Amniotic stem cell (primary cell): ENCODE data around the gene BRIP1.

ENCODE experiments used
- DNase-seq: peaks from one replicate; lab custom pipeline; 2025; lab: John Stamatoyannopoulos, UW

Gene BRIP1

GRCh38 chr17:61757168-61757567 is 106.2 kb downstream of the BRIP1 start:
- DNase-seq, result no peak

DNA sequence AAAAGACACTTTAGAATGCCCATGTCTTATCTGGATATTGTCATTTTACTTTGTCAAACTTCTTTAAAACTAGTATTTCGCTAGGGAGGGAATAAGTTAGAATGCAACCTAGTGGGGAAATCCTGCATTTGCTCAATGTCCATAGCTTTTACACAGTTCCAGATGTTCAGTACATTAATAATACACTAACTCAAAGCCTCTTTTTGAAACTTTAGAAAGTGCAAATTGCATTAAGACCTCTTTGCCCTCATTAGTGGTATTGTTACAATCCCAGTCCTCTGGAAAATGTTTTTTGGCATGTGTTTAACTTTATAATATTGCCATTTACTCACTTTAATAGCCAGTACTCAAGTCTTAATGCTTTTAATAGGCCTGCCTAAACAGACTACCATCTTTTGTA is 106.8 kb downstream of the BRIP1 start:
- DNase-seq, result no peak

DNA sequence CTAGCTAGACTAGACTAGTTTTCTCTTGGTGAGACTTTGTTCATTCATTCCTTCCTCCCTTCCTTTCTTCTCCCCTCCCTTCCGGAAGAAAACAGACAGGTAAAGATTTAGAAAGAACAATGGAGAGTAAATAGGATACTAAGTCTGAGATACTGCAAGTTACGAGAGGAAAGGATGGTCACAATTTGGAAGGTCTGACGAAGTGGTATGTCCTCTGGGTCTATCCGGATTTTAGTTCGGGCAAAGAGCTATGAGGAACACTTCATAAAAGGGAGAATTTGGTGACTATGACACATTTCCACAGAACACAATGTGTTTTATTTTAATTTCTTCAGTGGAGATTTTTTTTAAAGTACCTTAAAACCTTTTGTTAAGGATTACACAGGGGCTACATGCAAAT is 107.7 kb downstream of the BRIP1 start:
- no peak for DNase-seq

GRCh38 chr17:61755078-61755477 is 108.2 kb downstream of the BRIP1 start:
- no peak for DNase-seq

DNA sequence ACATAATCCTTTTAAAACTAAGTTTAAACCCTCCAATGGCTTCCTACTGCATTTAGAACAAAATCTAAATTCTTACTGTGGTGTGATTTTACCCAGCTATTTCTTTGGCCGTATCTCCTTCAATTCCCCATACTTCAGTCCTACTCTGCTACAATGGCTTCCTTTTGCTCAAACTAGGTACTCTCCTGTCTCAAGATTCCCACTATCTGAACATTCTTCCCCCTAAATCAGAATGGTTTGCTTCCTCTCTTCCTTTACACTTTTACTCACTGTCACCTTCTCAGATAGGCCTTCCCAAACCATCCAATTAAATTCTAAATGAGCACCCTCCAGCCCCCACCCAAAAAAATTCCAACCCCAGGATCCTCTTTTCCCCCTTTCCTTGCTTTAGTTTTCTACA is 109.2 kb downstream of the BRIP1 start:
- no peak for DNase-seq

DNA sequence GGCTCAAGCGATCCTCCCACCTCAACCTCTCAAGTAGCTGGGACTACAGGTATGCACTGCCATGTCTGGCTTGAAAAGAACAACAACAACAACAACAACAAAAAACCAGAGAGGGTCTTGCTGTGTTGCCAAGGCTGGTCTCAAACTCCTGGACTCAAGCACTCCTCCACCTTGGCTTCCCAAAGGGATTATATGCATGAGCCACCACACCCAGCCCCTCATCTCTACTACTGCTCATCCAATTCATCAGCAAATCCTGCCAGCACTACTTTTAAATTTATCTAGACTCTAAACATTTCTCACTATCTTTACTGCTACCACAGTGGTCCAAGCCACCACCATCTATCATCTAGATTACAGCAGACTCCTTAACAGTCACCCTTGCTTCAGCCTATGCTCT is 109.6 kb downstream of the BRIP1 start:
- no peak for DNase-seq

GRCh38 chr17:61750656-61751055 is 112.7 kb downstream of the BRIP1 start:
- DNase-seq, result no peak

DNA sequence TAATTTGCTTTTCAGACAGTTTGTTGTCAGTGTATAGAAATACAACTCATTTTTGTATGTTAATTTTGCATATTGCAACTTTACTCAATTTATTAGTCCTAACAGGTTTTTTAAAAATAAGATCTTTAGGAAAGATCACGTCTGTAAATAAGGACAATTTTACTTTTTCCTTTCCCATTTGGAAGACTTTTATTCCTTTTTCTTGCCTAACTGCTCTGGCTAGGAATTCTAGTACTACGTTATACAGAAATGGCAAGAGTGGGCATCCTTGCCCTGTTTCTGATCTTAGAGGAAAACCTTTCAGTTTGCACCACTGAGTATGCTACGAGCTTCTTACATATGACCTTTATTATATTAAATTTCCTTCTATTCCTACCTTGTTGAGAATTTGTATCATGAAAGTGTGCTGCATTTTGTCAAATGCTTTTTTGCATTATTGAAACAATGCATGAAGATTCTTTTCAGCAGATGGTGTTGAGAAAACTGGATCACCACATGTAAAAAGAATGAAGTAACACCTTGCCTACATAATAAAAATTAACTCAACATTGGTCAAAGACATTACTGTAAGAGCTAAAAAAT is 113.4 kb downstream of the BRIP1 start:
- no peak for DNase-seq

GRCh38 chr17:61746248-61746985 is 116.9 kb downstream of the BRIP1 start:
- DNase-seq, result no peak

DNA sequence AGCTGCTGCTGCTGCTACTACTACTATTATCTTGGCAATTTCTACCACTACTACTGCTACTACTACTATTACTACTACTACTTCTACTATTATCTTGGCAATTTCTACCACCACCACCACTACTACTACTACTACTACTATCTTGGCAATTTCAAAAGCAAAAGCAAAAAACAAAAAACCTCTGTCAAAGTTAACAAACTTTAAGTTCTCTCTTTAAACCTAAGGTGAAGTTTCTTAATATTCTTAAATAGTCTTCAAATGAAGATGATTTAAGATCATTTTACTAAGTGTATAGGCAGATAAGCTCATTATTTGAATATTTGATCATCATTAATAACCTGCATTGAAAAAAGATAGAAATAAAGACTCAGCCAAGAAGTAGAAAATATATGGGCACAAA is 118.5 kb downstream of the BRIP1 start:
- no peak for DNase-seq

- DNase-seq, result no peak
Measured at GRCh38 chr17:61744252-61744651, 119.1 kb downstream of the BRIP1 start.

DNA sequence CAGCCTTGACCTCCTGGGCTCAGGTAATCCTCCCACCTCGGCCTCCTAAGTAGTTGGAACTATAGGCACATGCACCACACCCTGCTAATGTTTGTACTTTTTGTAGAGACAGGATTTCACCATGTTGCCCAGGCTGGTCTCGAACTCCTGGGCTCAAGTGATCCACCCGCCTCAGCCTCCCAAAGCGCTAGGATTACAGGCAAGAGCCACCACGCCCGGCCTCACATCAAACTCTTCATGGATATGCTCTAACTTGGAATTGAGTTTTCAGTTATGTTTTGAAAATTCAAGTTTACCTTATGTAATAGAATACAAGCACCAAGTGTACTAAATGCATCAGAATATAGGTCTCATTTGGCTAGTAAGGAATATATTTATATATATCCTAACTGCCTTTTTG is 119.6 kb downstream of the BRIP1 start:
- DNase-seq, result no peak

DNA sequence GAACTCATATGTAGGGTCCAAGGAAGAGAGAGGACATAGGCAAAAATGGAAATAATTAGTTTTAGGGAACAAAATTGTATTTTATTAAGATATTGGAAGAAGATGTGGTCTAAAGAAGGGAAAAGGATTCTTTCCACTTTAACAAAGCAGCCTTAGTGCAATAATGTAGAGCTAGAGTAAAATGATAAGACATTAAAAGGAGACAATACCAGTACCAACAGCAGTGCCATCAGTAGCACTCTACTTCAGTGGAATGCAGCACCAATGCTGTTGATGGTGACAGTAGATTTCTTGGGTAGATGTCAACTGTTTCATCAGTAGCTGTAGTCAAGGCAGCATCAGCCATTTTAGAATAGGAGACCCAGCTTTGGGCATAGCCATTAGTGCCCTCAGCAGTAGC is 124.3 kb downstream of the BRIP1 start:
- DNase-seq, result no peak

- DNase-seq, result no peak
Measured at GRCh38 chr17:61738249-61738648, 125.1 kb downstream of the BRIP1 start.

GRCh38 chr17:61737820-61738219 is 125.5 kb downstream of the BRIP1 start:
- DNase-seq, result no peak

DNA sequence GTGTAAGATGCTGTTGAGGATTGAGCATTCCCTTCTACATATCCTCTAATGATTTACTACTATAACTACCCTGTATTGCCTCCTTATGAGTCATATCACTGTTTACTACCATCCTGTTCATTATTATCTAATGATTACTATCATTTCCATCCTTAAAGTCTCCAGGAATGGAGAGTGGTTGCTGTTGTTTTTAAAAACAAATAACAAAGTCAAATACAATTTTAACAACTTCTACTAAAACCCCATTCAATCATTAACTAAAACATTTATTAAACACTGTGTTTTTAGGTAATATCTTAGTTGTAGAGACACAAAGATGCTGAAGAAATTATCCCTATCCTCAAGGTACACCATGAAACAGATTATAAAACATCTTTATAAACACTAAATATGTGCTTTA is 126.9 kb downstream of the BRIP1 start:
- no peak for DNase-seq

DNA sequence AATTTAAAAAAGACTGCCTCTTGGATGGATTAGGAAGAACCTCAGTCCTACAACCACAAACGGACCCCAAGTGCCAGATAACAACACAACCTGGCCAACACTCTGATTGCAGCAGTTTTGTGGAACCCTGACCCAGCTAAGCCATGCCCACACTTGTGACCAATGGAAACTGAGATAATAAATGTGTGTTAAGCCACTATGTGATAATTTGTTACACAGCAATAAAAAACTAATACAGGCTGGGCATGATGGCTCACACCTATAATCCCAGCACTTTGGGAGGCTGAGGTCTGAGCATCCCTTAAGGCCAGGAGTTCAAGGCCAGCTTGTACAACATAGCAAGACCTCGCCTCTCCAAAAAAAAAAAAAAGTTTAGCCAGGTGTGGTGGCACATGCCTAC is 127.5 kb downstream of the BRIP1 start:
- DNase-seq, result no peak

- no peak for DNase-seq
Measured at GRCh38 chr17:61734466-61734865, 128.9 kb downstream of the BRIP1 start.

- no peak for DNase-seq
Measured at GRCh38 chr17:61734012-61734411, 129.3 kb downstream of the BRIP1 start.

GRCh38 chr17:61733021-61733420 is 130.3 kb downstream of the BRIP1 start:
- DNase-seq, result no peak

GRCh38 chr17:61732169-61732568 is 131.2 kb downstream of the BRIP1 start:
- DNase-seq, result no peak

GRCh38 chr17:61731330-61731729 is 132.0 kb downstream of the BRIP1 start:
- DNase-seq, result no peak

GRCh38 chr17:61729690-61730268 is 133.5 kb downstream of the BRIP1 start:
- no peak for DNase-seq
